NK-92 (cell line): Measurements from ENCODE around the gene TRIML2.
"Not testable (repeated sequence)": the region's sequence is repeated elsewhere in the genome, so short reads cannot be mapped to it uniquely, and the experiment has no call there.

Experiments
- DNase-seq: peaks from one replicate; lab custom pipeline; 2025; ENCODE audit not compliant: unreplicated experiment; lab: John Stamatoyannopoulos, UW

The TRIML2 gene

DNA sequence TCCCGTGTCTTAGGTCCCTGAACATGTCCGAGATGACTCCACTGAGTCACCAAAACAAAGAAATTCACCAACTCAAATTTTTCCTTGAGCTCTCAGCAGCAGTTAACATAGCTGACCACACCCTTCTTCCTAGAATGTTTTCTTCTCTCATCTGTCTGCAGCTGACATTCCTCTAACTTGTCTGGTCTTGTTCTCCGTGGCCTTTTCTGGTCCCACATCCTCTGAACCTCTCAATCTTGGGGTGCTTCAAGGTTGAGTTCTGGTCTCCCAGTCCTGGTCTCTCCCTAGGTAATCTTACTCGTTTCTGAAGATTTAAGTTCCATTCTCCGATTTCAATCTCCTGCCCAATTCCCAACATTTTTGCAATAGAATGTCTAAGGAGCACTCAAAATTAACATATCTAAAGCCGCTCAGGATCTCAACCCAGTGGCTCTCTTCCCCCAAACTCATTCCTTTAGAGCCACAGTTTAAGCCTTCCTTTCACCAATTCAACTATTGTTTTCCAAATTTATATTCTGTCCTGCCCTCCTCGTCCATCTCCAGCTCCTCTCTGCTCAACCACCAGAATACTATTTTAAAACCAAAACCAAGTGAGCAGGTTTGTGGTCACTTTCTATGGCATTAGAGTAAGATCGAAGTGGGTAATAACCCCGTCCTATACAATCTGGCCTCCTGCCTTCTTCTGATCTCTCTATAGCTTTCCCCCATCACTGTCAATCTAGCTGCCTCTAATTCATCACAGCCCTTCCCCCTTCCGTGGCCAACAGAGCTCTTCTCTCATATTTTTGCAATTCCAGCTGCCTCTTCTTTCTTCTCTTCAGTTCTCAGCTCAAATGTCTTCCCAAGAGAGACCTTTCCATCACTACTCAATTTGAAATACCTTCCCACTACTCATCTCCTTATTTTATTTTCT, 1.2 kb downstream of the TRIML2 start:
- no peak for DNase-seq

DNA sequence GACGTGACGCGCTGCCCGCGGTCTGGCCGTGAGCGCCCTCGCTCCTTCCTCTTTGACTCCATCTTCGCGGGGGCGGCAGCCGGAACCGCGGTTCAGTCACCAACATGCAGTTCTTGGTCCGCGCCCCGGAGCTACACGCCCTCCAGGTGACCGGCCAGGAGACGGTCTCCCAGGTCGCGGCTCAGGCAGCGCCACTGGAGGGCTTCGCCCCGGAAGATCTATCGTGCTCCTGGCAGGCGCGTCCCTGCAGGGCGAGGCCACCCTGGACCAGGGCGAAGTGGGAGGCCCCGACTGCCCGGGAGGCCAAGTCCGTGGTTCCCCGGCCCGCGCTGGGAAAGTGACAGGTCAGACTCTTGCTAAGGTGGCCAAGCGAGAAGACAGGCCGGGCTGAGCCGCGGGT, 2.9 kb downstream of the TRIML2 start:
- DNase-seq = no peak

- no peak for DNase-seq
These were observed 16.6 kb downstream of the TRIML2 start for GRCh38 chr4:188092824-188093223.

GRCh38 chr4:188086858-188087257, 22.5 kb downstream of the TRIML2 start:
- no peak for DNase-seq

DNA sequence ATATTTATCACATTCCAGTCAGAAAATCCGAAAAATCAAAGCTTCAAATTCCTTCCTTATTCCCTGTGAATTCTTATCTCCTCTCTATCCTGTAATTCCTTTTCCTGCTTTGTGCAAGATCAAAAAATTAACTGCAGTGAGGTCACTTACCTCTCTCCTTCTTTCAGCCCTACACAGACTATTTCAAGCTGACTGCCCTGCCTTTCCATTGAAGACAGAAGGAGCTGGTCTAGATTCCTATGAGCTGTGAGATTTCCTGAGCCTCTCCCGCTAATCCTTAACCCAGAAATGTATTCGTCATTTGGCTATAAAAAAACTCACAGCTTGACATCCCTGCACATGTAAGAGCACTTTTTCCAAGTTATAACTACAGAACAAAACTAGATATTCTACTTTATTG, 26.6 kb downstream of the TRIML2 start:
- no peak for DNase-seq

GRCh38 chr4:188078116-188078515, 31.3 kb downstream of the TRIML2 start:
- DNase-seq = no peak

DNA sequence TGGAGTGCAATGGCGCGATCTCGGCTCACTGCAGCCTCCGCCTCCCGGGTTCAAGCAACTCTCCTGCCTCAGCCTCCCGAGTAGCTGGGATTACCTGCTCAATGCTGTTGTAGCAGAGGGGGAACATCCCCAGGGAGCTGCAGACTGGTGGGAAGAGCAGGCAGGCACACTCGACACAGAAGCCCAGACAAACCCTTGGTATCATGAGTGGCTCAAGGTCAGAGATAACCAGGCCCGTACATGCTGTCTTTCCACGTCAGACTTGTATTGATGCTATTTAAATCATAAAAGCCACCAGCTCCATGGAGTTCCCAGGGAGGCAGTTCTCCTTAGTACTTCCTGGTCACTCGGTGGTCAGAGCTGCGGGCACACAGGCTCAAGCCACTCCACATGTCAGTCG, 33.2 kb downstream of the TRIML2 start:
- no peak for DNase-seq

DNA sequence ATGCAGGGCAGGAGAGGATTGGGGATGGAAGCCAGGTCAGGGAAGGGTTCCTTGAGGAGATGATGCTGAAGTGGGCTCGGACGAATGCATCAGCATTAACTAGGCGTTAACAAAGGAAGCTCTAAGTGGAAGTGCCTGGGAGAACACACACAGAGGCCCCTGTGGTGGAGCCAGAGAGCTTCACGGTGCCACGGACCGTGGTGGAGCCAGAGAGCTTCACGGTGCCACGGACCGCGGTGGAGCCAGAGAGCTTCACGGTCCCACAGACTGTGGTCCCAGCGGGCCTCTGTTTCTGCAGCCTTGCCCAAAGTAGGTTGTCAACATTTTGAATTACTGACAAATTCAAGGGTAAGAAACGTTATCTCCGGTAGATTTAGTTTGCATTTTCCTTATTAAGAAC, 48.3 kb downstream of the TRIML2 start:
- DNase-seq = no peak

DNA sequence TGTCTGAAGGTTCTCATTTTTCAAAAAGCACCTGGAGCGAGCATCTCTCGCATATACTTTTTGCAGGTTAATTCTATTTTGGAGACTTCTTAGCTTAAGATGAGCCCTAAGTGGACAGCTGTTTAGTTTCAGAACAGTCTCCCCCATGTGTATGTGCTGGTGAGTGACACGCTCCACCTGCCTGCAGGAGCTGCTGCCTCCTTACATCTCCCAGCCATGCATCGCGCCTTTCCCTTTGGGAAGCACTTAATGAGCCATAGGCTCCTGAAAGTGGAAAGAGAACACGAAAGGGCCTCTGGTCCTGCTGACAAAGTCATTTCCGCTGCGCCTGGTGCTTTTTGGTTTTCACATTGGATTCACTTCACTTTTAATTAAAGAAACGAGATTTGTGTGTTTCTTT, 56.1 kb downstream of the TRIML2 start:
- DNase-seq = no peak

- no peak for DNase-seq
These were observed 62.7 kb downstream of the TRIML2 start for GRCh38 chr4:188046657-188047056.

DNA sequence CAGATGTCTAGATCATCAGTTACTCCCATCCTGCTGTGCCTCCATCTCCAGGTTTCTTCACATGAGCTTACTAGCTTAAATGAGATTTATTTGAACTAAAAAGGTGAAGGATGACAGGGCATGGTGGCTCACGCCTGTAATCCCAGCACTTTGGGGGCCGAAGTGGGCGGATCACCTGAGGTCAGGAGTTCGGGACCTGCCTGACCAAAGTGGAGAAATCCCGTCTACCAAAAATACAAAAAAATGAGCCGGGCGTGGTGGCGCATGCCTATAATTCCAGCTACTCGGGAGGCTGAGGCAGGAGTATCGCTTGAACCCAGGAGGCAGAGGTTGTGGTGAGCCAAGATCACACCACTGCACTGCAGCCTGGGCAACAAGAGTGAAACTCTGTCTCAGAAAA, 63.9 kb downstream of the TRIML2 start:
- not testable (repeated sequence) for DNase-seq

DNA sequence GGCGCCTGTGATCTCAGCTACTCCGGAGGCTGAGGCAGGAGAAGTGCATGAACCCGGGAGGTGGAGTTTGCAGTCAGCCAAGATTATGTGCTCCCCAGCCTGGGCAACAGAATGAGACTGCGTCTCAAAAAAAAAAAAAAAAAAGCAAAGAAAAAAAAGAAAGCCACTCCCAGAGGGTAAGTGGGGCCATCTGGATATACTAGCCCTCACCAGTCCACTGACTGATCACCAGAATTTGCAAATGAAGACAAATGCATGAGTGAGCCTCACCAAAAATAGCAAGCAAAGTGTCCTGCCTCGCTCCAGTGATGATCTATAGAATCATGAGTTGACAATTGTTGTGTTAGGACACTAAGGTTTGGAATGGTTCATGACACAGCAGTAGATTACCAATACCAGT, 66.2 kb downstream of the TRIML2 start:
- DNase-seq = no peak

- no peak for DNase-seq
These were observed 67.2 kb downstream of the TRIML2 start for GRCh38 chr4:188042191-188042590.

- no peak for DNase-seq
These were observed 67.7 kb downstream of the TRIML2 start for GRCh38 chr4:188041721-188042120.
